Common myeloid progenitor, CD34-positive (primary cell): ENCODE results near the gene MORN1.
A peak's percentile ranks its signal among the peaks of the same experiment; 100 is the strongest.

Experiments used
- CTCF ChIA-PET: fragments of 350-600 bp; sonication (Branson Sonifier 250); formaldehyde crosslinking; loops from one replicate; lab custom pipeline; 2021; ENCODE audit warnings: antibody characterized with exemption; lab: Charles Lee
- POLR2A ChIA-PET: fragments of 350-600 bp; sonication (Branson Sonifier 250); formaldehyde crosslinking; loops from one replicate; lab custom pipeline; 2021; ENCODE audit warnings: antibody characterized with exemption; lab: Charles Lee
- DNase-seq, 3 donors: peaks; one replicate each; pipeline versions ENCODE4 v3.0.0 to v3.0.0-alpha.2; 2013
- H3K27ac ChIP-seq, 2 experiments: 1 replicate in 1 of 2; 2 replicates in 1 of 2; pipeline ENCODE4 v1.7.0; 2013; ENCODE audit warnings: inconsistent platforms in 2 of 2, low read length in 2 of 2, mild to moderate bottlenecking in 2 of 2, low read depth in 1 of 2, moderate library complexity in 1 of 2; ENCODE audit not compliant: severe bottlenecking in 2 of 2, insufficient read depth in 1 of 2, poor library complexity in 1 of 2
- H3K27me3 ChIP-seq, 5 experiments: replicated peaks in 2 of 5; 1 replicate in 3 of 5; 2 replicates in 2 of 5; pipeline versions ENCODE4 v1.6.1 to v1.7.0; 2013; ENCODE audit warnings: low read length in 4 of 5, mild to moderate bottlenecking in 2 of 5, moderate library complexity in 2 of 5, inconsistent platforms in 1 of 5; ENCODE audit not compliant: insufficient read depth in 5 of 5, control insufficient read depth in 4 of 5
- H3K36me3 ChIP-seq, 4 experiments: 1 replicate in 2 of 4; 2 replicates in 2 of 4; pipeline versions ENCODE4 v1.6.1 to v1.7.0; 2013; ENCODE audit warnings: low read length in 3 of 4, control low read depth in 1 of 4, mild to moderate bottlenecking in 1 of 4; ENCODE audit not compliant: control insufficient read depth in 4 of 4, insufficient read depth in 4 of 4
- H3K4me1 ChIP-seq, 4 experiments: 1 replicate in 3 of 4; 2 replicates in 1 of 4; pipeline versions ENCODE4 v1.6.1 to v1.7.1; 2013; ENCODE audit warnings: low read length in 3 of 4, mild to moderate bottlenecking in 3 of 4, control low read depth in 1 of 4, inconsistent platforms in 1 of 4, moderate library complexity in 1 of 4; ENCODE audit not compliant: control insufficient read depth in 4 of 4, insufficient read depth in 4 of 4; ENCODE audit errors: control extremely low read depth in 1 of 4
- H3K4me3 ChIP-seq, 7 experiments: 1 replicate in 4 of 7; 2 replicates in 3 of 7; pipeline versions ENCODE4 v1.5.1 to v1.7.0; 2013; ENCODE audit warnings: mild to moderate bottlenecking in 7 of 7, low read length in 6 of 7, moderate library complexity in 6 of 7, inconsistent platforms in 2 of 7, low read depth in 2 of 7, control low read depth in 1 of 7; ENCODE audit not compliant: insufficient read depth in 4 of 7, control insufficient read depth in 1 of 7; ENCODE audit errors: extremely low read depth in 1 of 7
- H3K9me3 ChIP-seq, 5 experiments: 1 replicate in 4 of 5; 2 replicates in 1 of 5; pipeline versions ENCODE4 v1.6.1 to v1.7.1; 2013; ENCODE audit warnings: low read length in 4 of 5, mild to moderate bottlenecking in 2 of 5, inconsistent platforms in 1 of 5, low read depth in 1 of 5, moderate library complexity in 1 of 5; ENCODE audit not compliant: control insufficient read depth in 4 of 5, insufficient read depth in 2 of 5; ENCODE audit errors: control extremely low read depth in 1 of 5
- WGBS: methylation state at CpG from one replicate; pipeline ENCODE4 v1.1.5; 2013; ENCODE audit not compliant: insufficient coverage; 5-methylcytosine and 5-hydroxymethylcytosine counted together

MORN1 gene

DNA sequence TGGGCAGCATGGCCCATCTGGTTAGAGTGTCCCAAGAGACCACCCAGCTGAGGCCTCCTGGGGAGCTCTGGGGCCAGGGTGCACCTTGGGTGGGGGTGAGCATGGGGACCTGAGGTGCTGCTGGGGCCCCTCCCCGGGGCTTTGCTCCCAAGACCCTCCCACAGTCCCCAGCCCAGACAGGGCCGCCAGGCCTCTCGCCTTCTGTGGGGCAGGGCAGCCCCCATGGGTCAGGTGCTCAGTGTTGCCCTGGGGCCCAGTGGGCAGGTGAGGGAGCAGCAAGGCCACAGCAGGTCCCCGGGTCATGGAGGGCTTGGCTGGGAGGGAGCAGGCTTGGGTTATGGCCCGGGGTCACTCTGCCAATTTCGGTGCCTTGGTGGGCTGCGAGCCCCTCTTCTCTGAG is 45.5 kb upstream of the MORN1 start:
- POLR2A ChIA-PET: no interaction called here

DNA sequence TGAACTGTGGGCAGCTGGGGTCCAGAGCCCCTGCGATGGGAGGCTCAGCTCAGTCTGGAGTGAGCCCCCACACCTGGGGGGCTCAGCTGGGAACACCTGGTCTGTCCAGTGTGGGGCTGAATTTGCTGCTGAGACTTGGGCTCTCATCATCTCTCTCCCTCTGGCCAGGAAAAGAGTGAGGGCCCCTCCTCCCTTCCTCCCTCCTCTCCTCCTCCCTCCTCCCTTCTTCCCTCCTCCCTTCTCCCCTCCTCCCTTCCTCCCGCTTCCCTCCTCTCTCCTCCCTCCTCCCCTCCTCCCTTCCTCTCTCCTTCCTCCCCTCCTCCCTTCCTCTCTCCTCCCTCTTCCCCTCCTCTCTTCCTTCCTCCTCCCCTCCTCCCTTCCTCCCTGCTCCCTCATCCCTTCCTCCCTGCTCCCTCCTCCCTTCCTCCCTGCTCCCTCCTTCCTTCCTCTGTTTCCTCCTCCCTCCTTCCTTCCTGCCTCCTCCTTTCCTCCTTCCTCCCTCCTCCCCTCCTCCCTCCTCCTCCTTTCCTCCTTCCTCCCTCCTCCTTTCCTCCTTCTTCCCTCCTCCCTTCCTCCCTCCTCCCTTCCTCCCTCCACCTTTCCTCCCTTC is 44.5 kb upstream of the MORN1 start:
- Histone ChIP-seq H3K9me3 (peaks cover 0 to 4% (median 0%) of the 10 kb centered on the region in 5 experiments), H3K27ac (no peak overlapping the region), H3K4me1 (peaks cover 0 to 26% (median 13%) of the 10 kb centered on the region in 4 experiments), H3K36me3 (no peaks in the 10 kb centered on the region), H3K27me3 (peaks cover 0 to 21% (median 0%) of the 10 kb centered on the region in 5 experiments), H3K4me3 (no peak overlapping the region)
- ChIA-PET CTCF (no interaction called here), POLR2A (no interaction called here)
- no peak for DNase-seq
- WGBS: 62% methylated on average over 2 of the region's 2 CpGs

More for the DNA sequence above, 45.5 kb upstream of the MORN1 start:
- H3K27me3 ChIP-seq: peaks cover 0 to 30% (median 1%) of the 10 kb centered on the region in 5 experiments
- DNase-seq: no peak
- 99% methylated on average over 6 of the region's 7 CpGs for WGBS
- H3K4me1 ChIP-seq: peaks cover 0 to 20% (median 11%) of the 10 kb centered on the region in 4 experiments
- H3K4me3 ChIP-seq: no peak overlapping the region
- CTCF ChIA-PET: no interaction called here
- H3K27ac ChIP-seq: no peak overlapping the region
- H3K36me3 ChIP-seq: no peaks in the 10 kb centered on the region
- peaks cover 0 to 6% (median 0%) of the 10 kb centered on the region in 5 experiments for H3K9me3 ChIP-seq

DNA sequence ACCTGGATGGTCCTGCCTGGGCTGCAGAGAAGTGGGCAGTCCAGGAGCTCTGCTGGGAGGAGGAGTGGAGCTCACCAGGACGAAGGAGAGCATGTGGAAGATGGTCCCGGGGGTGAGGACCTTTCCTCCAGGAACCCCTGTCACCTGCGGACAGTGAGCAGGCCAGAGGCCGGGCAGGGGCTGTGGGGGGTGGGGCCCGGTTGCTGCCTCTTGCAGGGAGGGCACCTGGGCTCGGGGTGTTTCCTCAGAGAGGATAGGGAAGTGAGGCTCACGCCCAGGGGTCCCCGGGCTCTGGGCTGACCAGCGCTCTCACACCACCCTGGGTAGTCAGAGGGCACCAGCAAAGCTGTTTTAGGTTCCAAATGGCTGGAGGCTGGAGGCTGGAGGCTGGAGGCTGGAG is 43.7 kb upstream of the MORN1 start:
- H3K4me1 ChIP-seq: peaks cover 0 to 26% (median 15%) of the 10 kb centered on the region in 4 experiments
- WGBS: 83% methylated on average over 8 of the region's 9 CpGs
- CTCF ChIA-PET: interaction anchor here (0.8 to 1.9 kb wide), 2 partner anchors 20 to 112 kb away, joined by 4 to 8 read pairs; no protein-coding TSS in a partner anchor
- DNase-seq: no peak
- H3K27me3 ChIP-seq: peaks cover 0 to 20% (median 0%) of the 10 kb centered on the region in 5 experiments
- no peaks in the 10 kb centered on the region for H3K36me3 ChIP-seq
- POLR2A ChIA-PET: no interaction called here
- peaks cover 0 to 1% (median 0%) of the 10 kb centered on the region in 5 experiments for H3K9me3 ChIP-seq
- H3K27ac ChIP-seq: no peak overlapping the region
- H3K4me3 ChIP-seq: no peak overlapping the region

DNA sequence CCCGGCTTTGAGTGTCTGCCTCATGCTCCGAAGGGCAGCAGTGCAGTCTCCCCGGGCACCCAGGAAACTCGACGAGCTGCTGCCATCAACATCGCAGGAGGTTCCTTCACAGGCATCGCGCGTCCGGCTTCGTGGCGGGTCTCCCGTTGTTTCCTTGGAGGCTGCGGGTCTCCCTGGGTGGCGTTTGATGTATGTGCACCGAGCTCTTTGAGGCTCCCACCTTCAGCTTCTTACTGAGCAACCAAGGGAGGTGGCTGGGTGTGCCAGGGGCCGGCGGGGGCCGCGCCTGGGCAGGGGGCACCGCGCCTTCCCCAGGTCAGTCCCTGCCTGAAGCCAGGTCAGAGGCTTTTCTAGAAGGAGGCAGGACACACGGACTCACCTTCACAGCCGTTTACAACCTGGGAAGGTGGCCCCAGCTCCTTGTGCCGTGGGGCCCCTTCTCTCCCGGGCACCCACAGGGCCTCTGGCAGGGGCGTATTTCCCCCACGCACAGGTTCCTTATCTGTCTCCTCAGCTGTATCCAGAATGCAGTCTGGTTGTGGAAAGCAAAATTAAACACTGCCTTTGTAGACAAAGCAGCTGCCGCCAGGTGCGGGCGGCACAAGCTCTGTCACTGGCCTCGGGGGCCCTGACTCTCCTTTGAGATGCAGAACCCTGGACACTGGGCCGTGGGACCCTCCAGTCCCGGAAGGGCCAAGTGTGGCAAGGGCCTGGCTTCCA is 42.7 kb upstream of the MORN1 start:
- CTCF ChIA-PET: interaction anchor here (0.6 to 1.9 kb wide), 6 partner anchors 16 to 122 kb away, joined by 3 to 8 read pairs (median 4); partner anchors contain the start of gene TNFRSF14
- POLR2A ChIA-PET: interaction anchor here (0.7 kb wide), 1 partner anchor 13 kb away, joined by 4 read pairs; no protein-coding TSS in a partner anchor
- peak; percentile 78 to 91 (median 84) for DNase-seq
- no peak overlapping the region for H3K27ac ChIP-seq
- H3K4me1 ChIP-seq: peaks cover 0 to 33% (median 20%) of the 10 kb centered on the region in 4 experiments
- H3K4me3 ChIP-seq: peak overlapping the region in 2 of 7 experiments; percentile 11
- no peaks in the 10 kb centered on the region for H3K36me3 ChIP-seq
- H3K9me3 ChIP-seq: peaks cover 0 to 7% (median 3%) of the 10 kb centered on the region in 5 experiments
- WGBS: 55% methylated on average over 32 of the region's 34 CpGs
- peaks cover 0 to 20% (median 0%) of the 10 kb centered on the region in 5 experiments for H3K27me3 ChIP-seq

DNA sequence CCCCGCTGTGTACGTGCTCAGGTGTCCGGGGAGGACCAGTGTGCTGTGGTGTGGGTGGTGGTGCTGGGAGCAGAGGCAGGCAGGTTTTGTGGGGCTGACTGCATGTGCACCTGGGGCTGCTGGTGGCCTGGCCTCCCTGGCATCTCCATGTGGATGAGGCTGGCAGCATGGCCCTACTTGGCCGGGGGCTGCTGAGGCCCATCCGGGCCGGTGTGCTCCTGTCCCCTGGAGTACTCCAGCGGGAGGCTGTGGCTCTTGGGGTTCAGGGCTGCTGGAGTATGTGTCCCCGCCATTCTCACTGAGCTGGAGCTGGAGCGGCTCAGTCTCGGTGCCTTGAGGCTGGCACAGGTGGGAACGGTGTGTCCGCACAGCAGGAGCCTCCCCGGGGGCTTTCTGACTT is 41.8 kb upstream of the MORN1 start:
- Histone ChIP-seq H3K4me1 (peaks cover 0 to 35% (median 20%) of the 10 kb centered on the region in 4 experiments), H3K36me3 (no peaks in the 10 kb centered on the region), H3K27ac (no peak overlapping the region), H3K9me3 (peaks cover 0 to 7% (median 3%) of the 10 kb centered on the region in 5 experiments), H3K27me3 (peaks cover 0 to 20% (median 0%) of the 10 kb centered on the region in 5 experiments), H3K4me3 (no peak overlapping the region)
- ChIA-PET CTCF (no interaction called here), POLR2A (no interaction called here)
- WGBS: 93% methylated on average over 10 of the region's 13 CpGs
- no peak for DNase-seq

DNA sequence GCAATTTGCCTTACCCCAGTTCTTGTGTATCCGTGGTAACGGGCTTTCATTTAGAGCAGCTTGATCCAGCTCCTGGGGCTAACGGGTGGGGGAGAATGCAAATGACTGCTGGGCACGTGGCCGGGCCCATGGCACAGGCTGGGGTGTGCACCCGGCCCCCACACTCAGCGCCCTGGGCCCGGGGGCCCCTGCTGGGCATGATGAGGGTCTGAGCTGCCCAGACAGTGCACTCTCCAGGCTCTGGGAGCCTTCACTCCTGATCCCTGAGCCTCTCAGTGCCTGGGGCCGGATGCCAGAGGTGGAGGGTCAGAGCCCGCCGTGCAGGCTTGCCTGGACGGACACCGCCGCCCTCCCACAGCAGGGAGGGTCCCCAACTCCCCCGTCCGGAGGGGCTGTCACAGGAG is 41.1 kb upstream of the MORN1 start:
- 90% methylated on average over 15 of the region's 16 CpGs for WGBS
- CTCF ChIA-PET: no interaction called here

More for the DNA sequence above, 41.1 kb upstream of the MORN1 start:
- Histone ChIP-seq H3K27me3 (peaks cover 0 to 20% (median 0%) of the 10 kb centered on the region in 5 experiments), H3K27ac (no peak overlapping the region), H3K9me3 (peaks cover 0 to 7% (median 3%) of the 10 kb centered on the region in 5 experiments), H3K36me3 (no peaks in the 10 kb centered on the region), H3K4me1 (peaks cover 0 to 35% (median 20%) of the 10 kb centered on the region in 4 experiments), H3K4me3 (no peak overlapping the region)
- DNase-seq: no peak
- POLR2A ChIA-PET: no interaction called here
